NCI-H748 treated with DMSO at 0.1 percent for 48 hours (cell line): Measurements from ENCODE around the gene LTB4R.
"Not testable (repeated sequence)": the region's sequence is repeated elsewhere in the genome, so short reads cannot be mapped to it uniquely, and the experiment has no call there.

Experiments used
- DNase-seq: peaks from one replicate; lab custom pipeline; 2025; lab: John Stamatoyannopoulos, UW

LTB4R gene

DNA sequence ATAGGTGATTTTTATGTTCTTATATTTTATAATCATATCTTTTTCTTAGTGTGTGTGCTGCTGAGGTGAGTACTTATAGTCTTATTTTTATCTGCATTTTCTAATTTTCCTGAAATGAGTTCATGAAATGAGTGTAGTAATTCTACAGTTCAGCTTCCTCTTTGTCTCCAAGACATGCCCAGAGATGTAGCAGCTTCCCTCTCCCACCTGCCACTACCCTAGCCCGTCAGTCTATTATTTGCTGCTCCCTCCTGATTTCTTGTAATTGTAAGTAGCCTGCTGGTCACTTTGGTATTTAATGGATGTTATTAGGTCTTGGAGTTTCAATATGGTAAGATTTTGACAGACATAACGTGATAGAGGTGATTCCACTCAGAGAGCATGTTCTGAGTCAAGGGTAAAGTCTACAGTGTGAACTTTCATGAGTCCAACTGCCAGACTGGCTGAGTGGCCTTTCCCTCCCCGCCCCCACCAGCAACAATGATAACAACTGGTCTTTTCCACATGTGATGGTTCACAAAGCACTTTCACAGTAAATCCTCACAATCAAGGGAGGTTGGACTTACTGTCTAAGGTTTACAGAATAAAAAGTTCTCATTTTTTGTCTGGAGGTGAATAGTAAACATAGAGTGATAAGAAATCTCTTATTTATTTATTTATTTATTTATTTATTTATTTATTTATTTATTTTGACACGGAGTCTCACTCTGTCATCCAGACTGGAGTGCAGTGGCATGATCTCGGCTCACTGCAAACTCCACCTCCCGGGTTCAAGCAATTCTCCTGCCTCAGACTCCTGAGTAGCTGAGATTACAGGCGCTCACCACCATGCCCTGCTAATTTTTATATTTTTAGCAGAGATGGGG is 32.7 kb downstream of the LTB4R start:
- DNase-seq = no peak

DNA sequence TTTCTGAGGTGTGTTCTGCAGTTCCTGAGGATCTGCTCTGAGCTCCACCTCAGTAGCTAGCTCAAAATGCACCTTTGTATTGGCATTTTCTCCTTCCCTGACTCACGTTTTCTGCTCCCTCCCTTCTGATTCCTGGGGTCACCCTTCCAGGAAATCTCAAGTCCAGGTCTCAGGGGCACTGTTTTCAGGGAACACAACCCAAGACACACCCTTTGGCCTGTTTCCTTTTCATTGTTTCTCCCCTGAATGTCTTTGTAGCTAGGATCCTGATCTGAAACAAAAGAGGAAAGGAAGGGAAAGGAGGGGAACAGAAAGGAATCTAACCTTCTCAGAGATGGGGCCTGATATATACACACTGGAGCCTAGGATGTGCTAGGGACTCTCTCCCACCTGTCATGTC is 35.8 kb downstream of the LTB4R start:
- DNase-seq = no peak

DNA sequence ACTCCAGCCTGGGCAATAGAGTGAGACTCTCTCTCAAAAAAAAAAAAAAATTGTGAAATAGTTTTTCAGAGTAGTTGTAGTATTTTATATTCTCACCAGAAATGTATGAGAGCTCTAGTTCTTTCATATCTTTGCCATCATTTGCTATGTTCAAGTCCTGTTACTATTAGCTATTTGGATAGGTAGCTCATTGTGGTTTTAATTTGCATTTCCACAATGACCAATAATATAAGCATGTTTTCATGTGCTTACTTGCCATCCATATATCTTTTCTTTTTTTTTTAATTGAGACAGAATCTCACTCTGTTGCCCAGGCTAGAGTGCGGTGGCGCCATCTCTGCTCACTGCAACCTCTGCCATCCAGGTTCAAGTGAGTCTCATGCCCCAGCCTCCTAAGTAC is 36.9 kb downstream of the LTB4R start:
- DNase-seq = no peak

DNA sequence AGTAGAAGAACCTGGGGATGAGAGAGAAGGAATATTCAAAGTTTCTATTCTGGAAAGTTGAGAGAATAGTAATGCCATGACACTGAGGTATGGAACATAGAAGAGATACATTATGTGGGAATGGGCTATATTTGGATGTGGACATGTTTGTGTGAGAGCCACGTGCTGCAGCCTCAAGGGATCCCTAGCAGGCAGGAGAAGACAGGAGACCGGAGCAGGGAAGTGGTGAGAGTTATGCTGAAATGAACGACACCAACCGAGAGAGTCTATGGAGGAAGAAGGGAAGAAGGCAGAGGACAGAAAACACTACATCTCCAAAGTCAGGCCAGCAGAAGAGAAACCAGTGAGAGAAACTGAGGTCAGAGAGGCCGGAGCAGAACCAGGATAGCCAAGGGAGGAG is 38.4 kb downstream of the LTB4R start:
- DNase-seq = no peak

DNA sequence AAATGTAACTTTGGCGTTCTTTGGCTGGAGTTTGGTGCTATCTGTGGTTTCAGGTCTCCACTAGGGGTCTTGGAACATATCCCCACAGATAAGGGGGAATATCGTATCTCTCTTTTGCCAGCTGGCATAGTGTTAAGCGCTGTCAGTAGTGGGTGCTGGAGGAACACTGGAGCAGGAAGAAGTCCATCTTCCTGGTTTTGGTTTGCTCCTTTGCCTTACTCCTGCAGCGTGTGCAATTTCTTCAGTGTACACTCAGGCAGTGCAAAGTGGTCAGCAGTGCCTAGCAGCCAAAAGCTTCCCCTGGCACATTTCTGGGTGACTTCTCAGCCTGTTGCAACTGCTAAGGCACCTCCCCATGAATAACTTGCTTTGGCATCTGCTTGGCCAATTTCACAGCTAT is 40.2 kb downstream of the LTB4R start:
- no peak for DNase-seq

DNA sequence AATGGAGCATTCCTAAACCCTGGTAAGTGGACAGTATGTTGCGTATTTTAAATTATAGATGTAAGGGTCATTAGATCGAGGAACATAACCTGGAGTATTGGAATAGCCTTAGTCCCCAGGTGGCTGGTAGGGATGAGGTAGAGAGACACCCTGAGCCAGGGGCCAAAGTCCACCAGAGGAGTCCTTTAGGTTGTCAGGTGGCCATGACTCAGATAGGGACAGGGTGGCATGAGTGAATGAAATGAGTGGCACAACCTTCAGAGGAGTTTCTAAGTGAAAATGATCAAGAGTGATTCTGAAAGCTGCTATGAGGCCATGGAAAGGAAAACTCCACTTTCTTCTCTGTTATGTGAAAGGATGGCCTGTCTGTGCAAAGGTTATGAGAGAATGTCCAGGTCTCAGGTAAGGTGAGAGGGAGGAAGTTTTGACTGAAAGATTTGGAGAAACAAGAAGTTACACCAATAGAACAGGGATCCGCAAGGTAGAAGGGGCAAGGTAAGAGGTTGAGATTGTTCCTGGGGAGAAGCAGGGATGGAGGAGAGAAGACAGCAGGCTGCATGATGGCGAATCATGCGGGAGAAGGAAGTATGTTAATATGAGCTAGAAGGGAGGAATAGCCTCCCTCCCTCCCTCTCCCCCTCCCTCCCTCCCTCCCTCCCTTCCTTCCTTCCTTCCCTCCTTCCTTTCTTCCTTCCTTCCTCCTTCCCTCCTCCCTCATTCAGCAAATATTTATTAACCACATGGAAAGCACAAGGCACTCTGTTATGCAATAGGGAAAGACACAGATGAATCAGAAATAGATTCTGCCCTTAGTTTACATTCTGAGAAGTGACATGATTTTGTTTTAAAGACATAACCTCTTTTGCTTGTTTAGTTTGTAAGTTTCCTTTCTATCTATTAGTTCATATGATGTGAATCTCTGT is 42.5 kb downstream of the LTB4R start:
- no peak for DNase-seq

DNA sequence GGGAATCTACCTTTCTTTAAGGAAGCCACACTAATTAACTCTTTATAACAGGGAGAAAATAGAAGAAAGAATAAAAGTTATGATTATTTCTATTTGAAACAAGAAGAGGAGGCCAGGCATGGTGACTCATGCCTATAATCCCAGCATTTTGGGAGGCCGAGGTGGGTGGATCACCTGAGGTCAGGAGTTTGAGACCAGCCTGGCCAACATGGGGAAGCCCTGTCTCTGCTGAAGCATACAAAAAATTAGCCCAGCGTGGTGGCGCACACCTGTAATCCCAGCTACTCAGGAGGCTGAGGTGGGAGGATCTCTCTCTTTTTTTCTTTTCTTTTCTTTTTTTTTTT is 43.2 kb downstream of the LTB4R start:
- DNase-seq = not testable (repeated sequence)

DNA sequence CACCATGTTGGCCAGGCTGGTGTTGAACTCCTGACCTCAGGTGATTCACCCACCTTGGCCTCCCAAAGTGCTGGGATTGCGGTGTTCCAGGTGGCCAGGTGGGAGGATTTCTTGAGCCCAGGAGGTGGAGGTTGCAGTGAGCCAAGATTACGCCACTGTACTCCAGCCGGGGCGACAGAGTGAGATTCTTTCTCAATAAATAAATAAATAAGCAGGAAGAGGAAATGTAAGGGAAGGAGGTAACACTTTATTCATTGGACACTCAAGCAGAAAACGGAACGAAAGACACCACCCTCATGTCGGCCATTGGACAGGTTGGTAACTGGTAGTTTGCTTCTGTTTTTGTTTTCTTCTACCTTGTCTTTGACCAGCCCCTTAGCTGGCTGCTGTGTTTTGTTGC is 43.7 kb downstream of the LTB4R start:
- DNase-seq = no peak

DNA sequence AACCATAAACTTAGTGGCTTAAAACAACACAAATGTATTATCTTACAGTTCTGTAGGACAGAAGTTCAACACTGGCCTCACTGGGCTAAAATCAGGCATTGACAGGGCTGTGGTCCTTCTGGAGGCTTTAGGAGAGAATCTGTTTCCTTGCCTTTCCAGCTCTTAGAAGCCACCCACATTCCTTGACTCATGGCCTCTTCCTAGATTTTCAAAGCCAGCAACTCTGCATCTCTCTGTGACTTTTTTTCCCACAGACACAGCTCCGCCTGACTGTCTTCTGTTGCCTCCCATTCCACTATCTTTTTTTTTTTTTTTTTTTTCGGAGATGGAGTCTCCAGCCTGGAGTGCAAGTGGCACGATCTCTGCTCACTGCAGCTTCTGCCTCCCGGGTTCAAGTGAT is 44.9 kb downstream of the LTB4R start:
- DNase-seq = no peak

DNA sequence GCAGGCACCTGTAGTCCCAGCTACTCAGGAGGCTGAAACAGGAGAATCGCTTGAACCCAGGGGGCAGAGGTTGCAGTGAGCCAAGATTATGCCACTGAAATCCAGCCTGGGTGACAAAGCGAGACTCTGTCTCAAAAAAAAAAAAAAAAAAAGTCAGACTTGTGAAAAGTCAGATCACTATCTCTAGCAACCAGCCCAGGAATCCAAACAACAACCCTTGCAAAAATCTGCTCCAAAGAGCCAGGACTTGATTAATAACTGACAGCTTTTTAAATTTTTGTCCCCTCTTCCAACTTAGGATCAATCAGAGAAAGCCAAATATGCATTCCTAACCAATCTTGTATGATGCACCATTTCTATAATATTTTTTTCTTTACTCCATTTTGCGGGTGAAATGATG is 49.0 kb downstream of the LTB4R start:
- no peak for DNase-seq

DNA sequence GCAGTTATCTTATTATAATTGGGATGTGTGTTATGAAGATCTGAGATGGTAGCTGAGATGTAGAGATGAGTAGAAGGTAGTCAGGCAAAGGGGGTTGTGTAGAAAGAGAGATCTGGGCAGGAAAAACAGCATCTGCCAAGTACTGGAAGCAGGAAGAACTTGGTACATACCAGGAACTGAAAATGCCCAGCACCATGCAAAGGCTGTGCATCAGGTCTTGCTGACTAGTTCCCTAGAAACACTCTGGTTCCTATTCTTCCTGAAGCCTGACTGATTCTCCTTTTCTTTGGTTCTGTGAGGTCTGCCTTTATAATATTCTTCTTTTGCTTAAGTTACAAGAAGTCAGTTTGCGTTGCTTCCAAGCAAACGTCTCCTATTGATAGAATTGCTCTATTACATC is 50.0 kb downstream of the LTB4R start:
- DNase-seq = no peak

DNA sequence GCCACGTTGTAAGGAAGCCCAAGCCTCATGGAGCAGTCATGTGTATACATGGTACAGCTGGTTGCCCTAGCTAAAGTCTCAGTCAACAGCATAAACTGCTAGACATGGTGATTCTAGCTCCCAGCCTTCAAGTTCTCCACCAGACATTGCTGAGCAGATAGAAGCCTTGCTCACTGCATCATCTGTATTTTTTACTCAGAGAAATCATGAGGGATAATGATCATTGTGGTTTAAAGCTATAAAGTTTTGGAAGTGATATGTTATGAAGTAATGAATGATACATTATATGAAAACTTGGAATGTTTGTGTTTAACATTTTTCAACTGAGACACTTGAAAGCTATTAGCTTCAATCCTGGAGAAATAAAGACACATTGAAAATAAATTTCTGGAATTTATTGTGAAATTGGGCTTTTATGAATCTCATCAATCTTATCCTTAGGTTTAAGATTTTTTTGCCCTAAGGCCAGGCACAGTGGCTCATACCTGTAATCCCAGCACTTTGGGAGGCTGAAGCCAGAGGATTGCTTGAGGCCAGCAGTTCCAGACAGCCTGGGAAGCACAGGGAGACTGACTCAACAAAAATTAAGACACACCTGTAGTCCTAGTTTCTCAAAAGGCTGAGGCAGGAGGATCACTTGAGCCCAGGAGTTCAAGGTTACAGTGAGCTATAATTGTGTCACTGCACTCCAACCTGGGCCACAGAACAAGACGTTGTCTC is 51.1 kb downstream of the LTB4R start:
- no peak for DNase-seq

DNA sequence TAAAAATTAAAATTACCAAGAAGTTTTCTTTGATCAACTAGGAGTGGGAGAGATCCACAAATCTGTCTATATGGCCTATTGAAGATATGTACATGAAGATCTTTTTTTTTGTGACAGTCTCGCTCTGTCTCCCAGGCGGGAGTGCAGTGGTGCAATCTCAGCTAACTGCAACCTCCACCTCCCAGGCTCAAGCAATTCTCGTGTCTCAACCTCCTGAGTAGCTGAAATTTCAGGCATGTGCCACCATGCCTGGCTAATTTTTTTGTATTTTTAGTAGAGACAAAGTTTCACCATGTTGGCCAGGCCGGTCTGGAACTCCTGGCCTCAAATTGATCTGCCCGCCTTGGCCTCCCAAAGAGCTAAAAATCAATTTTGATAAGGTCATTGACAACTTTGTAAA is 52.1 kb downstream of the LTB4R start:
- DNase-seq = no peak

DNA sequence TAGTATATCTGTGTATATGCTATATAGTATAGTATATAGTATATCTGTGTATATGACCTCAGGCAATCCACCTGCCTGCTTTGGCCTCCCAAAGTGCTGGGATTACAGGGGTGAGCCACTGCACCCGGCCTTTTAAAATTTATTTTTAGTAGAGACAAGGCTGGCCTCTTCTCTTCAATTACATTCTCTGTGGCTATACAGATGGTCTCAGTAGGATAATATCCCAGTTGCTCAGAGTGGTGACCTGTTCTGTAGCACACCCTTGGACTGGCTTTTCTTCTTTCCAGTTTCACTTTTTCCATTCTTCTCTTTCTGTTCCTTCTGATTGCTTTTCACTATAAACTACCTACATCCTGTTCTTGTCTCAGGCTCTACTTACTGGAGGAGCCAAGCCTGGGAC is 53.5 kb downstream of the LTB4R start:
- no peak for DNase-seq

DNA sequence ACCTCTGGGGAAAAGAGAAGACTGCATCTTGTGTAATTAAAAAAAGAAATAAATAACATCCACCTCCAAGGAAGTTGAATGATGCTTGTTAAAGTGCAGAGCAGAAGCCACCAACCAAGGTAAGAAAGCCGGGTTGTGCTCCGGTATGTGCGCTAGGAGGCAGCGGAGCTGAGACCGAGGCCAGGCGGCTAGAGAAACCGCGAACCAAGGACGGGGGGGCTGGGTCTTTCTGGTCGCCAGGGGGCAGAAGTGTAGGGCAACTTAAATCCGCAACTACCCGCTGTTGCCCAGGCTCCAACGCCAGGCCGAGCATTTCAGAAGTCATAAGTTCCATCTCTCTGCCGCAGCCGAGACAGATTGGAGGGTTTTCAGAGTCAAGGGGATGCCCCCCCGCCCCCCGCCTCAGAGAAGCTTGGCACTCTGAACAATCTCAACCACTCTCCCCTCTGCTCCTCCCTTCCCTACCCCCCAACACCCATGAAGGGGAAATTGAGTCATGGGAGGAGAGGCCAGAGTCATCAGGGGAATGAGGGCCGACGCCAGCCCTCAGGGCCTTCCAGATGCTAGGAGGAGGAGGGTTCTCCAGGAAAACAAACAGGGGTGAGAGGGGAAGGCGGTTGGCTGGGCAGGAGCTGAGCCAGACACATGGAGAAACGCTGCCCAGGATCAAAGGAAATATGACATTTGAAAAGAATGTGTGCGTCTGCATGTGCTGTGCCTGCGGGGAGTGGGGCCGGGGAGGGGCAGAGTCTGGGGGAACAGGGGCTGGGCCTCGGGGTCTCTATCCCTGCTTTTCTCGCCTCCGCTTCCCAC is 54.5 kb downstream of the LTB4R start:
- no peak for DNase-seq

DNA sequence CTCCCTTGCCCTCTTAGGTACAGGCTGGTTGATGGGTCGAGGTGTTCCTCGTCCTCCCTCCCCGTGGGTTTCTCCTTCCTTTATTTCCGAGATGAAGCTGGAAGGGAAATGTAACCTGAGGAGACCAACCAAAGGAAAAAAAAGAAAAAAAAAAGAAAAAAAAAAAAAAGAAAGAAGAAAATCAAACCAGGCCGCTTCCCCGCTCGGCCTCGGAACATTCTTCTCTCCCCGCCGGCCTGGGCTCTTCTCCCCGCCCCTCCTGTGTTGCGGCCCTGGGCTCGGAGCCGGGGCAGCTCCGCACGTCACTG is 55.1 kb downstream of the LTB4R start:
- DNase-seq = no peak

DNA sequence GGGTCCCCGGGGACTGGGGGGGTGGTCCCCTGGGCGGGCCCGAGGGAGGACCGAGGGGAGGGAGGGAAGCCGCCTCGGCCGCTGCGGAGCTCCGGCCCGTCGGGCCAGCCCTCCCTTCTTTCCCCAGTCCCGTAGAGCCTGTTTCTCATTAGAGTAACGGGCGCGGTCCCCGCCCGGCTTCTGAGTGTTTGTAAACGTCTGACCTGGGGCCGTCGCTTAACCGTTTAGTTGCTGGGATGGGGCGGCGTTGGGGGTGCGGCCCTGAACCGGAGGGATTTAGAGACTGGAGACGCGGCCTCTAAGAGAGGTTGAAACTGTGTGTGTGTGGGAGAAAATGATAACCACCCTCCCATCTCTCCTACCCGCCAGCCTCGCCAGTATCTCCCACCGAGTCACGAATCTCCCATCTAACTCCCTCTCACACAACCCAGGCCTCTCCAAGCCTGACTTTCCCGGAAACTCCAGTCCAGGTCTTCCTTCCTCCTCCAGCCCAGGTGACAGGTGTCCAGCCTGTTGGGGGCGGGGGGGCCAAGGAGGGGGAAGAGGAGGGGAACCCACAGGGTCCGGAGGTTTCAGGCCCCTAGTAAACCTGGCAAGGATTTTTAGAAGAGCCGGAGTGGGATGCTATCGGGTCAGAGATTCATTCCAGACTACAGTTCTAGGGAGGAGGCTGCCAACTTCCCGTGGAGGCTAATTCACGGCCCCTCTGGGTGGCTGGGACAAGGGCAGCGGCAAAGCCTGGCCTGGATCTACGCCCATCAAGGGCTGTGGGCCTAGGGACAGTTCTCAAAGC is 55.6 kb downstream of the LTB4R start:
- no peak for DNase-seq
